ENCODE measurements around the gene TMEM208.
A peak's percentile ranks its signal among the peaks of the same experiment; 100 is the strongest.

TMEM208 gene

GRCh38 chr16:67210069-67210937 lies 16.6 kb upstream of the TMEM208 start:
- no peak for DNase-seq

DNA sequence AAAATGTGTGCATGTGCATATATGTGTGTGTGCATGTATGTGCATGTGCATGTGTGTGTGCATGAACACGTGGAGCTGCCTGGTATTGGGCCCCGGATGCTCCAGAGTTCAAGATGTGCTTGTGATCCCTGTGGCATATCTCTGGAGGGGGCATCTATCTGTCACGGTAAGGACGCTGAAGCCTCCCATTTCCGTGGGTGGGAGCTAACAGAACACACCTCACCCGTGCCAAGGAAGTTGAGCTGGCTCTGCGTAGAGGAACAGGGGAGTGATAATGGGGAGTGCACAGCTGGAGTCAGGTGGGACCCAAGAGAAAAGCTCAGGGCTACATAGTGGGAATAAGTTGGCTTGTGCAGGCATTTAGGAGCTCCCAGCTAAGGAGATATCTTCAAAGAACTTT lies 15.3 kb upstream of the TMEM208 start:
- no peak for DNase-seq

- no peak for DNase-seq
Observed at GRCh38 chr16:67212766-67213165, 14.2 kb upstream of the TMEM208 start.

GRCh38 chr16:67213197-67214019 lies 13.5 kb upstream of the TMEM208 start:
- DNase-seq = no peak

DNA sequence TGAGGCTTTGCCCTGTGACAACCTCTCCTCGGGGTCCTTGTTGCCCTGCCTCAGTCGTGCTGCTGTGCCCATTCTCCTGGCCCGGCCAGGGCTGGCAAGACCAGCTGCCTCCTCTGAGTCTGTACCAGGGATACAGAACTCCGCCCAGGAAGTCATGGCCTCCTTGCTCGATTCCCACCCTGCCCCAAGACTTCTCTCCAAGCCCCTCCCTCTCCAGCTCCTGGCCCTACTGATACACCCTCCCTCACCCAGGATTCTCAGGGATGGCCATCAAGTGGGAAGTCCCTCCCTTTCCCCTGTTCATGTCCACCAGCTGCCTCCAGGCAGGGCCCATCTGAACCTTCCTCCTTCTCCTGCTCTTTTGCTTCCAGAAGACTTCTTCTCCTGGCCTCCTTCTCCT lies 11.2 kb upstream of the TMEM208 start:
- DNase-seq = no peak

DNA sequence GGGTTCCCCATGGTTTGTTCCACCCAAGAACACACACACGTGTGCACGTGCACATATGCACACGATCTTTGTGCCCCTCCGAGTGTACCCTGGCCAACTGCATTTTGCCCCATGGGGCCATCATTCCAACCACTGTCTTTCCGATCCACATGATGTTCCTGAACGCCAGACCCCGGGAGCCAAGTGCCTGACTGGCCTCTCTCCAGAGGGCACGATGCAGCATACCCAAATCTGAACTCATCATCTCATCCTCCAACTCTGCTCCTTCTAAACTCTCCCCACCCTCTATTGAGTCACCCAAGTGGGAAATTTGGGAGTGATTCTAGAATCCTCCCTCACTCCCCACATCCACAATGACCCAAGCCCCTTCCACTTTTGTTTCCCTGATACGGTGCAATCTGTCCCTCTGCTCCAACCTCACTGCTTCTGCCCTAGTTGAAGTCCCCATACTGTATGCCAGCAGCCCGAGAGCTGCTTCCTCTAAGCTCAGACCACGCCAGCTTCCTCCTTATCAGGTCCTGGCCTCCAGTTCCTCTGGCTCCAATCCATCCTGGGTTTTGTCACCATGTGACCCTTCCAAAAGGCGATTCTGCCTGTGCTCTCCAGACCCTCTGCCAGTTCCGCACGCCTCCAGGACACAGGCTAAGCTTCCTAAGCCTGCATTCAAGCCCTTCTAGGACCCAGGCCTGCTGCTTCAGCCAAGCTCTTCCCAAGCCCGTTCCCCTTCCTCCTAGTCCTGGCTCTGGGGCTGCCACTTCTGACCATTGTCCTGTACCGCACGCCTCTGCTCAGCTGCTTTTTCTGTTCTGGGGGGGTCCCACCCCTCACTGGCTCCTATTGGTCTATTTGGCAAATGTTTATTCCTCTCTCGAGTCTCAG lies 10.1 kb upstream of the TMEM208 start:
- peak; percentile 65 for DNase-seq

DNA sequence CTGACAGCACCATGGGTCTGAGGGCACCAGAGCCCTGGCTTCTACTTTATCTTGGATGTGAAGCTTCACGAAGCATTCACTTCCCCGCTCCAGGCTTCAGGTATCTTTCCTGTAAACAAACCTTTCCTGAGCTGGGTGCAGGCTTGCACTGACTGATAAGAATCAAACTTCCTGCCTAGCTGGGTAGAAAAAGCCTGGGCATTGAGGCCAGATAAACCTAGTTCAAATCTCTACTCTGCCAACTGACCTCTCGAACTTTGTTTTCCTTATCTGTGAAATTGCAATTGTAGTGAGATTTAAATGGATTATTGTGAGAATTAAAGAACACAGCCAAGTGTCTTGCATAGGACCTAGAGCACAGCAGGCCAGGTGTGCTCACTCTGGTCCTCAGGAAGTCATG lies 2.9 kb upstream of the TMEM208 start:
- no peak for DNase-seq

GRCh38 chr16:67226295-67226803 lies 581 bp upstream of the TMEM208 start:
- DNase-seq = no peak

DNA sequence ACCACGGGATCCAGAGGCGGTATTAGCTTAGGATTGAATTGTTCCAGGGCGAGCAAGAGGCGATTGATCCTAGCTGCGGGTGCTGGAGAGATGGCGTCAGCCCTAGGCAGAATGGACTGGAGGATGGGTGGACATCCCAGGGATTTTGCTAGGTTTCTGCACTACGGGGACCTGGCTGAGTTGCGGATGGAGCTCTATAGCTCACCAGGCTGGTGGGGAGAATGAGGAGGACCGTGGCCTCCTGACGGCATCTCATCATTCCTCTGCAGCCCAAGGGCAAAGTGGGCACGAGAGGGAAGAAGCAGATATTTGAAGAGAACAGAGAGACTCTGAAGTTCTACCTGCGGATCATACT lies 614 bp downstream of the TMEM208 start:
- no peak for DNase-seq

DNA sequence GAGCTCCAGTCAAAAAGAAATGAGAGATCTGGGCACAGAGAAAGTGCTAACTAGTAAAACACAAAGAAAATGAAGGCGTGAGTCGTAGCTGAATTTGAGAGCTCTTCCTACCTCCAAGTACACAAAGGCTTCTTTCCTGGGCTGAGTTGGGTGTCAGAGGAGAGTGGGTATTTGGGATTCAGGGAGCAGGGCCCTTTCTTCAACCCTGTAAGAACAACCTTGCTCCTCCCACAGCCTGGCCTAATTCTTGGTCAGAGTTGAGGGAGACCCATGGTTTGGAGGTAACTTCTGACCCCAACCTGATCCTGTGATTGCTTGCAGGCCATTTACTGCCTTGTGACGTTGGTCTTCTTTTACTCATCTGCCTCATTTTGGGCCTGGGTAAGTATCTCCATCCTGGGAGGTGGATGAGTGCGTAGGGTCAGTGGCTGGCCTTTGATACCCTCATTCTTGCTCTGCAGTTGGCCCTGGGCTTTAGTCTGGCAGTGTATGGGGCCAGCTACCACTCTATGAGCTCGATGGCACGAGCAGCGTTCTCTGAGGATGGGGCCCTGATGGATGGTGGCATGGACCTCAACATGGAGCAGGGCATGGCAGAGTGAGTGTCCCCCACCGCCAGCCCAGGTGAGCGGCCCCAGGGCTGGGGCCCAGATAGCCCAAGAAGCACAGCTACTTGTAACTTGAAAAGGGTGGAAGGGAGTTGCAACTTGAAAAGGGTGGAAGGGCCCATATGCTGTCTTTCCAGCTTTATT lies 1.3 kb downstream of the TMEM208 start:
- no peak for DNase-seq

- DNase-seq = no peak
Observed at GRCh38 chr16:67228905-67229304, 2.0 kb downstream of the TMEM208 start.

DNA sequence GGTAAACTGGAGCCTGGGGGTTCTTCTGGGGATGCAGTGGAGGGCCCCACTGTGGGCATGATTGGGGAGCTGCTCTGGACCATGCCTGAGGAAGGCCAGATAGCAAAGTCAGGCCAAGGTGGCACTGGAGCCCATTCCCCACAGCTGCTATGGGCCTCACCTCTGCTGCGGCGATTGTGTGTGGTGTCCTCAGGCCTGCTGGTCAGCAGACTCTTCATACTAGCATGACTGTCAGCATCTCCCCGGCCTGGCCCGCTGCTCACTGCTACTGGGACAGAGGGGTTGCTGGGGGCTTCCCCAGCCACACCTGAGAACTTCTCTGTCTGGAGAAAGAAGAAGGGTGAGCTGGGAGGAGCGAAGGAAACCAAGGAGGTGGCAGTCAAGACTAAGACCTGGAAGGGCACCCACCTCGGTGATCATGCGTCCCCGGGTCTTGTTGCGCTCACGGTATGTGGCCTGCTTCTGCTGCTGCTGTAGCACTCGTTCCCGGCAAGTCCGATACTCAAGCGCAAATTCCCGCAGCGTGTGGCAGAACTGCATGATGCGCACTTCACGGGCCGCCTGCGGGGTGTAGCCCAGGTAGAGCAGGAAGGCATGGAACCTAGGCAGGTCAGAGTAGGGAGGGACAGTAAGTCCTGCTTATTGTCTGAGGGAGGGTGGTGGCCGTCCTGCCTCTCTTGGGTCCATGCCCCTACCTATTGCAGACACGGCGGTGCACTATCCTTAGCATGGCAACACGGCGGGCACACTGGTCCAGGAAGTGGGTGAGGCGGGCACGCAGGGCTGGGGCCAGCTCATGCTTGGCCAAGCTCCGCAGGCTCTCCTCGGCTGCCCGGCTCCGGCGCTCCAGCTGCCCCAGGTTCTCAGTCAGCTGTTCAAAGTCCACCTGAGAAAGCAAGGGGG lies 3.2 kb downstream of the TMEM208 start:
- no peak for DNase-seq

- no peak for DNase-seq
Observed at GRCh38 chr16:67230809-67231660, 4.1 kb downstream of the TMEM208 start.

GRCh38 chr16:67233596-67233995 lies 6.7 kb downstream of the TMEM208 start:
- no peak for DNase-seq

- DNase-seq = no peak
Observed at GRCh38 chr16:67234180-67234597, 7.3 kb downstream of the TMEM208 start.

GRCh38 chr16:67235816-67236562 lies 9.1 kb downstream of the TMEM208 start:
- peak; percentile 84 for DNase-seq

DNA sequence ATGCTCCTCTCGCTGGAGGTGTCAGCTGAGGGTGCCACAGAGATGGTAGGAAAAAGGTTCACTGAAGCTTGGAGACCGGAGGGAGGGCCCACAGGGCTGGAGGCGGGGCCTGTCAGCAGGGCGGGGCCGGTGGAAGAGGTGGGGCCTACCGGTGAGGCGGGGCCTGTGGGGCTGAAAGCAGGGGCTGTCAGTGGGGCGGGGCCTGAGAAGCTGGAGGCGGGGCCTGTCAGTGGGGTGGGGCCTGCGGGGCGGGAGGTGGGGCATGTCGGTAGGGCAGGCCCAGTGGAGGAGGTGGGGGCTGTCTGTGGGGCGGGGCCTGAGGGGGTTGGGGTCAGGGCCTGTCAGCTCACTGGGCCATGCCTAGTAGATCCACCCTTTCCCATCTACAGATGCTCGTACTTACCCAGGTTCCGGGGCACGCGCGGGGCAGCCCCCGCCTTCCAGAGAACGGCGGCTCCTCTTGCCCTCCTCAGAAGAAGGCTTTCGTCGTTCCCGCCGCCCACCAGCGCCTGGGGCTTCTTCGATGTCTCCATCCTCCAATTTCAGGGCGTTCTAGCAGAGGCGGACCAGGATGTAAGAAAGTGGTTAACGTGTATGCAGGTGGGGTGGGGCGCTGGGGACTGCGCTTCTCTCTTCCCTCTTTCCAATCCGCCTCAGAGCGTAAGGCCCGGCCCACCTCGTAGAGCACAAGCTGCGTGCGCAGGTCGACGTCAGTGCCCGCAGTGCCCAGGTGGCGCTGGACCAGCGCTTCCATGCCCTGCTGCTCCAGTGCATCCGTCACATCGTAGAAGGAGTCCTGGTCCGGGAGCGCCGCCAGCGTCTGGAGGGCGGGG lies 9.8 kb downstream of the TMEM208 start:
- peak; percentile 84 for DNase-seq
